Measurements from ENCODE around the gene FRMD4A.
"Not testable (repeated sequence)": the region's sequence is repeated elsewhere in the genome, so short reads cannot be mapped to it uniquely, and the experiment has no call there.

FRMD4A gene

DNA sequence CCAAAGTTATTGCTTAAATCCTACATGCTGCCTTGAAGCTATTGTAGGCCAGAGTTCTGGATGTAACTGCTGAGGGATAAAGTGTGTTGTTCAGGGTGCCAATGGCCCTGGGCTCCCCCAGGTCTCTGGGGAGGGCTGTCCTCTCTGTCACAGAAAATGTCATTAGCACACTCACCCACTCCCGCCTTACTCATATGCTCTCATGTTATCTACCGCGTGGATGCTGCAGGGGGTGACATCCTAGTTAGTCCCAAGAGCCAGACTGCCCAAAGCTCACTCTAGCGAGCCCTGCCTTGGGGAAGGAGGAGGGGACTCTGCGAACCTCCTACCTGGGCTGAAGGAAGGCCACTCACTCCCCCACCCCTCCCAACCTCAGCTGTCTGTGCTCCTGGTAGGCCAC is 122.5 kb downstream of the FRMD4A start:
- no peak for DNase-seq (ENCODE audit: extremely low spot score)
- TF ChIP-seq SP1 (IDR thresholded peaks at IDR 0.05) (no peak), NFRKB (IDR thresholded peaks at IDR 0.05) (no peak), SUZ12 (IDR thresholded peaks at IDR 0.05) (no peak), FOXM1 (IDR thresholded peaks at IDR 0.05; ENCODE audit: borderline replicate concordance) (no peak), ELF4 (IDR thresholded peaks at IDR 0.05) (no peak), HDGF (IDR thresholded peaks at IDR 0.05; ENCODE audit: borderline replicate concordance) (no peak), ARNT (IDR thresholded peaks at IDR 0.05) (no peak), FOXK2 (IDR thresholded peaks at IDR 0.05) (no peak), LEF1 (IDR thresholded peaks at IDR 0.05; ENCODE audit: borderline replicate concordance) (no peak), TARDBP (IDR thresholded peaks at IDR 0.05) (no peak), L3MBTL2 (conservative IDR thresholded peaks at IDR 0.05) (no peak), CTBP1 (IDR thresholded peaks at IDR 0.05; ENCODE audit: borderline replicate concordance) (no peak)
- TF ChIP-seq, protein P1, sequence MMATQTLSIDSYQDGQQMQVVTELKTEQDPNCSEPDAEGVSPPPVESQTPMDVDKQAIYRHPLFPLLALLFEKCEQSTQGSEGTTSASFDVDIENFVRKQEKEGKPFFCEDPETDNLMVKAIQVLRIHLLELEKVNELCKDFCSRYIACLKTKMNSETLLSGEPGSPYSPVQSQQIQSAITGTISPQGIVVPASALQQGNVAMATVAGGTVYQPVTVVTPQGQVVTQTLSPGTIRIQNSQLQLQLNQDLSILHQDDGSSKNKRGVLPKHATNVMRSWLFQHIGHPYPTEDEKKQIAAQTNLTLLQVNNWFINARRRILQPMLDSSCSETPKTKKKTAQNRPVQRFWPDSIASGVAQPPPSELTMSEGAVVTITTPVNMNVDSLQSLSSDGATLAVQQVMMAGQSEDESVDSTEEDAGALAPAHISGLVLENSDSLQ (IDR thresholded peaks at IDR 0.05) = no peak
- POLR2A ChIA-PET = no interaction called here
- CTCF ChIA-PET = interaction anchor here (1.1 kb wide), 1 partner anchor 13 kb away, joined by 3 read pairs; no protein-coding TSS in a partner anchor

DNA sequence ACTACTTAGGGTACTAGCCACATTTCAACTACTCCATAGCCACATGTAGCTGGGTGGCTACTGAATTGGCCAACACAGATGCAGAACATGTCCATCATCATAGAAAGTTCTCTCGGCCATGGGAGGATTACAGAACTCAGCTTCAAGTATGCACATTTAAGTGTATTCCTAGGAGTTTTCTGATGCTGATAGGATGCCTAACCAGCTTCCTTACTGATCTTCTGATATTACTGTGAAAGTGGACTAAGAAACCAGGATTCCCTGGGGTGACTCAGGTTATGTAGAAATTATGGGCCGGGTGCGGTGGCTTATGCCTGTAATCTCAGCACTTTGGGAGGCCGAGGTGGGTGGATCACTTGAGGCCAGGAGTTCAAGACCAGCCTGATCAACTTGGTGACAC is 125.5 kb downstream of the FRMD4A start:
- CTCF ChIA-PET = interaction anchor here (2.3 kb wide), 1 partner anchor 9 kb away, joined by 8 read pairs; no protein-coding TSS in a partner anchor
- TF ChIP-seq HDGF (IDR thresholded peaks at IDR 0.05; ENCODE audit: borderline replicate concordance) = no peak
- TF ChIP-seq TARDBP (IDR thresholded peaks at IDR 0.05) = no peak
- no peak for TF ChIP-seq ZNF384 (IDR thresholded peaks at IDR 0.05)
- TF ChIP-seq, protein P1 (IDR thresholded peaks at IDR 0.05) = no peak
- no peak for TF ChIP-seq BHLHE40 (IDR thresholded peaks at IDR 0.05; ENCODE audit: borderline replicate concordance)
- no peak for TF ChIP-seq FOXA1 (IDR thresholded peaks at IDR 0.05)
- TF ChIP-seq NFRKB (IDR thresholded peaks at IDR 0.05) = no peak
- TF ChIP-seq SP1 (IDR thresholded peaks at IDR 0.05) = no peak
- no peak for TF ChIP-seq L3MBTL2 (conservative IDR thresholded peaks at IDR 0.05)
- DNase-seq (ENCODE audit: extremely low spot score) = no peak
- POLR2A ChIA-PET = no interaction called here

DNA sequence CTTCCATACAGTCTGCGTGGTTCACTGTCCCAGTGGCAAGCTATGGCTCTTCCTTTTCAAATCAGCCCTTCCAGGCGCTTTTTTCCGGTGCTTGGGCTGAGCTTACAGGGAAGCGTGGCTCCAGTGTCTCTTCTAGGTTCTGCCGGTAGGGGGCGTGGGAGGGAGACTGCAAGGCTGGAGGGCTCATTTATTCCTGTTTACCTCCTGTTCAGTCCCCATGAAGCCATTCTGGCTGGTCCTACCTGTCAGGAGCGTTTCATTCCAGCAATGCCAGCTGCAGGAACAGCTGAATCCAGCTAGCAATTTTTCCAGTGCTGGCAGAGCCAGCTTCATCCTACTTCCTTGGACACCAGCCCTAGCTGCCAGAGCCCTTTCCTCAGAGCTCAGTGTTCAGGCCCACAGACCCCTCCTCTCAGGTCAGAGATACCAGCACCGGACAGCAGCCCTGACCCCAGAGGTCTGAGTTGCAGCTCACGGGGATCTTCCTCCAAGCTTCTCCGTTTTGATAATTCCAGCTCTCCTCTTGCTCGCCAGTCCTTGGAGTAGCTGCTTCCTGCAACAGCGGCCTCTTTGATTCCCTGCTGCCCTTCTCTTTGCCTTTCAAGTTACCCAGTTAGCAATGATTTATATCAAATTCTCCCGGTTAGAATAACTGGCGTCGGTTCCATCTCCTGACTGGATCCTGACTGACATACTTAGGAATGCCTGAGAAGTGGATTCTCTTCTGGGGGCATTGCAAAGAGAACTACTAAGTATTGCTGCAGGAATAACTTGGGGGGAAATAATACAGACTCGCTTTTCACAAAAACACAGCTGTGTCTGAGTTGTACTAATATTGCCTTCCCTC is 129.8 kb downstream of the FRMD4A start:
- DNase-seq (ENCODE audit: extremely low spot score) = peak; percentile 55
- ChIA-PET CTCF (interaction anchor here (0.6 to 2.5 kb wide), 21 partner anchors 9 to 284 kb away, joined by 3 to 15 read pairs (median 4); no protein-coding TSS in a partner anchor), POLR2A (interaction anchor here (0.5 to 1.6 kb wide), 2 partner anchors 15 to 898 kb away, joined by 3 to 8 read pairs; no protein-coding TSS in a partner anchor)
- no peak for TF ChIP-seq NFRKB (IDR thresholded peaks at IDR 0.05)
- no peak for TF ChIP-seq SUZ12 (IDR thresholded peaks at IDR 0.05)
- TF ChIP-seq ARNT (IDR thresholded peaks at IDR 0.05) = no peak
- TF ChIP-seq BHLHE40 (IDR thresholded peaks at IDR 0.05; ENCODE audit: borderline replicate concordance) = no peak
- TF ChIP-seq FOXA1 (IDR thresholded peaks at IDR 0.05) = no peak
- no peak for TF ChIP-seq LEF1 (IDR thresholded peaks at IDR 0.05; ENCODE audit: borderline replicate concordance)
- no peak for TF ChIP-seq FOXK2 (IDR thresholded peaks at IDR 0.05)
- TF ChIP-seq ELF4 (IDR thresholded peaks at IDR 0.05) = no peak
- TF ChIP-seq ZNF384 (IDR thresholded peaks at IDR 0.05) = no peak
- no peak for TF ChIP-seq SP1 (IDR thresholded peaks at IDR 0.05)
- TF ChIP-seq CTBP1 (IDR thresholded peaks at IDR 0.05; ENCODE audit: borderline replicate concordance) = no peak
- no peak for TF ChIP-seq TARDBP (IDR thresholded peaks at IDR 0.05)
- TF ChIP-seq, protein P1 (IDR thresholded peaks at IDR 0.05) = no peak
- TF ChIP-seq HDGF (IDR thresholded peaks at IDR 0.05; ENCODE audit: borderline replicate concordance) = no peak
- no peak for TF ChIP-seq FOXM1 (IDR thresholded peaks at IDR 0.05; ENCODE audit: borderline replicate concordance)
- no peak for TF ChIP-seq L3MBTL2 (conservative IDR thresholded peaks at IDR 0.05)

DNA sequence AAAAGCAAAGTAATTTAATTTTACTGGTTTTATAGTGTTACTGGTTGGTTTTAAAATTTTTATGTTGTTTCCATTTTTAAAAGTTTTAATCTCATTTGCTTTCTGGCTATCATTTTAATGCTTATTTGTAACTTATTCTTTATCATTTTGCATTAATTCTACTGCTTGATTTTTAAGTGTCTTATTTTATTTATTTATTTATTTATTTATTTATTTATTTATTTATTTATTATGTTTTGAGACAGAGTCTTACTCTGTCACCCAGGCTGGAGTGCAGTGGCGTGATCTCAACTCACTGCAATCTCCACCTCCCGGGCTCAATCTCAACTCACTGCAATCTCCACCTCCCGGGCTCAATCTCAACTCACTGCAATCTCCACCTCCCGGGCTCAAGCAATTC is 131.6 kb downstream of the FRMD4A start:
- POLR2A ChIA-PET; DNase-seq (ENCODE audit: extremely low spot score): not testable (repeated sequence)
- CTCF ChIA-PET = interaction anchor here (2.3 to 2.5 kb wide), 2 partner anchors 11 to 279 kb away, joined by 13 to 15 read pairs; no protein-coding TSS in a partner anchor

DNA sequence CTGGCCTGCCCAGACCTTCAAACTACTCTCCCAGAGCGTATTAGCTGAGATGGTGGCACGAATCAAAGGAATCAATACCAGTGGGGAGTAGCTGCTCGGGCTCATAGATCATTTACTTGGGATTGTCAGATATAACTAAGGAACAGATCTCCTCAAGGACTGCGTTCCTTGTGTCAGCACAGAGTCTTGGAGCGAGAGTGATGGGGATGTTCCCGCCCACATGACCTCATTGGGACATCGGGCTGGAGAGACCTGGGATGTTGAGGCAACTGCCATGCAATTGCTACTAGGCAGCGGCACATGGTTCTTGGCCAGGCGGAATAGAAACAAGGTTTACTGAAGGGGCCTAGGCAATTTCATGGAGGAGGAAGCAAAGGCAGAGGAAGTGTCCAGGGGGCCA is 132.6 kb downstream of the FRMD4A start:
- TF ChIP-seq FOXA1 (IDR thresholded peaks at IDR 0.05) = no peak
- no peak for TF ChIP-seq BHLHE40 (IDR thresholded peaks at IDR 0.05; ENCODE audit: borderline replicate concordance)
- TF ChIP-seq, protein P1 (IDR thresholded peaks at IDR 0.05) = no peak
- TF ChIP-seq L3MBTL2 (conservative IDR thresholded peaks at IDR 0.05) = no peak
- TF ChIP-seq ARNT (IDR thresholded peaks at IDR 0.05) = no peak
- TF ChIP-seq TARDBP (IDR thresholded peaks at IDR 0.05) = no peak
- TF ChIP-seq SUZ12 (IDR thresholded peaks at IDR 0.05) = no peak
- no peak for TF ChIP-seq FOXM1 (IDR thresholded peaks at IDR 0.05; ENCODE audit: borderline replicate concordance)
- TF ChIP-seq HDGF (IDR thresholded peaks at IDR 0.05; ENCODE audit: borderline replicate concordance) = no peak
- TF ChIP-seq CTBP1 (IDR thresholded peaks at IDR 0.05; ENCODE audit: borderline replicate concordance) = no peak
- TF ChIP-seq ELF4 (IDR thresholded peaks at IDR 0.05) = no peak
- TF ChIP-seq NFRKB (IDR thresholded peaks at IDR 0.05) = no peak

More for the DNA sequence above, 132.6 kb downstream of the FRMD4A start:
- DNase-seq (ENCODE audit: extremely low spot score) = no peak
- ChIA-PET CTCF (interaction anchor here (1.9 to 2.3 kb wide), 2 partner anchors 128 to 280 kb away, joined by 11 to 13 read pairs; no protein-coding TSS in a partner anchor), POLR2A (no interaction called here)
